Measurements from ENCODE around the gene ZCCHC14.
"Not testable (repeated sequence)": the region's sequence is repeated elsewhere in the genome, so short reads cannot be mapped to it uniquely, and the experiment has no call there.

Gene ZCCHC14

GRCh38 chr16:87484487-87485331 lies 8.1 kb downstream of the ZCCHC14 start:
- peaks cover 16% of the 10 kb centered on the region; the same call in 1 of the 2 replicates for H3K79me2 ChIP-seq (ENCODE audit: insufficient read depth, low read depth)
- H3K36me3 ChIP-seq (ENCODE audit: insufficient read depth): no peaks in the 10 kb centered on the region
- no peak overlapping the region for H3K9ac ChIP-seq
- peaks cover 7% of the 10 kb centered on the region for H3K4me1 ChIP-seq (ENCODE audit: low read depth, poor library complexity, severe bottlenecking)
- no peaks in the 10 kb centered on the region for H4K20me1 ChIP-seq (ENCODE audit: insufficient read depth)
- no peak overlapping the region for H3K27ac ChIP-seq
- H3K27me3 ChIP-seq (ENCODE audit: insufficient read depth, low read depth): no peaks in the 10 kb centered on the region
- no peak overlapping the region for H2AFZ ChIP-seq (ENCODE audit: low read depth)
- no peak overlapping the region for H3K4me3 ChIP-seq (IDR thresholded peaks at IDR 0.05; ENCODE audit: insufficient read depth, low read depth, low read length)
- TF ChIP-seq CTCF (conservative IDR thresholded peaks at IDR 0.05; ENCODE audit: low read depth, low read length): no peak
- H3K4me2 ChIP-seq: no peak overlapping the region

GRCh38 chr16:87483481-87483880 lies 9.3 kb downstream of the ZCCHC14 start:
- H3K27ac ChIP-seq: no peak overlapping the region
- H3K4me3 ChIP-seq (IDR thresholded peaks at IDR 0.05; ENCODE audit: insufficient read depth, low read depth, low read length): no peak overlapping the region
- no peaks in the 10 kb centered on the region for H3K36me3 ChIP-seq (ENCODE audit: insufficient read depth)
- no peak overlapping the region for H2AFZ ChIP-seq (ENCODE audit: low read depth)
- TF ChIP-seq CTCF (conservative IDR thresholded peaks at IDR 0.05; ENCODE audit: low read depth, low read length): no peak
- peaks cover 6% of the 10 kb centered on the region; the same call in 1 of the 2 replicates for H3K79me2 ChIP-seq (ENCODE audit: insufficient read depth, low read depth)
- no peak overlapping the region for H3K9ac ChIP-seq
- H3K4me1 ChIP-seq (ENCODE audit: low read depth, poor library complexity, severe bottlenecking): peaks cover 1% of the 10 kb centered on the region
- no peaks in the 10 kb centered on the region for H4K20me1 ChIP-seq (ENCODE audit: insufficient read depth)
- H3K4me2 ChIP-seq: no peak overlapping the region
- no peaks in the 10 kb centered on the region for H3K27me3 ChIP-seq (ENCODE audit: insufficient read depth, low read depth)

- H3K4me1 ChIP-seq (ENCODE audit: low read depth, poor library complexity, severe bottlenecking); H4K20me1 ChIP-seq (ENCODE audit: insufficient read depth); H3K4me3 ChIP-seq (IDR thresholded peaks at IDR 0.05; ENCODE audit: insufficient read depth, low read depth, low read length); H3K4me2 ChIP-seq; H3K9ac ChIP-seq; H3K36me3 ChIP-seq (ENCODE audit: insufficient read depth); H3K27me3 ChIP-seq (ENCODE audit: insufficient read depth, low read depth); H3K79me2 ChIP-seq (ENCODE audit: insufficient read depth, low read depth); H3K27ac ChIP-seq; H2AFZ ChIP-seq (ENCODE audit: low read depth): not testable (repeated sequence)
Measured at GRCh38 chr16:87482670-87483069, 10.2 kb downstream of the ZCCHC14 start.

- Histone ChIP-seq H2AFZ (ENCODE audit: low read depth) (no peak overlapping the region), H3K27me3 (ENCODE audit: insufficient read depth, low read depth) (no peaks in the 10 kb centered on the region), H3K4me3 (IDR thresholded peaks at IDR 0.05; ENCODE audit: insufficient read depth, low read depth, low read length) (no peak overlapping the region), H3K9ac (no peak overlapping the region), H3K27ac (no peak overlapping the region), H3K79me2 (ENCODE audit: insufficient read depth, low read depth) (peaks cover 9% of the 10 kb centered on the region; the same call in 1 of the 2 replicates), H3K36me3 (ENCODE audit: insufficient read depth) (no peaks in the 10 kb centered on the region), H3K4me1 (ENCODE audit: low read depth, poor library complexity, severe bottlenecking) (no peaks in the 10 kb centered on the region), H4K20me1 (ENCODE audit: insufficient read depth) (no peaks in the 10 kb centered on the region), H3K4me2 (no peak overlapping the region)
- no peak for TF ChIP-seq CTCF (conservative IDR thresholded peaks at IDR 0.05; ENCODE audit: low read depth, low read length)
Measured at GRCh38 chr16:87482266-87482665, 10.6 kb downstream of the ZCCHC14 start.

GRCh38 chr16:87481711-87482110 lies 11.1 kb downstream of the ZCCHC14 start:
- H3K4me1 ChIP-seq (ENCODE audit: low read depth, poor library complexity, severe bottlenecking); H3K27me3 ChIP-seq (ENCODE audit: insufficient read depth, low read depth); H3K36me3 ChIP-seq (ENCODE audit: insufficient read depth); H3K4me2 ChIP-seq; H3K27ac ChIP-seq; H4K20me1 ChIP-seq (ENCODE audit: insufficient read depth); H3K4me3 ChIP-seq (IDR thresholded peaks at IDR 0.05; ENCODE audit: insufficient read depth, low read depth, low read length); H3K9ac ChIP-seq; H2AFZ ChIP-seq (ENCODE audit: low read depth); H3K79me2 ChIP-seq (ENCODE audit: insufficient read depth, low read depth): not testable (repeated sequence)

GRCh38 chr16:87477209-87477981 lies 15.4 kb downstream of the ZCCHC14 start:
- H3K4me2 ChIP-seq; H3K9ac ChIP-seq; H4K20me1 ChIP-seq (ENCODE audit: insufficient read depth); H3K79me2 ChIP-seq (ENCODE audit: insufficient read depth, low read depth); H2AFZ ChIP-seq (ENCODE audit: low read depth); H3K4me3 ChIP-seq (IDR thresholded peaks at IDR 0.05; ENCODE audit: insufficient read depth, low read depth, low read length); H3K36me3 ChIP-seq (ENCODE audit: insufficient read depth); H3K4me1 ChIP-seq (ENCODE audit: low read depth, poor library complexity, severe bottlenecking); H3K27me3 ChIP-seq (ENCODE audit: insufficient read depth, low read depth); H3K27ac ChIP-seq: not testable (repeated sequence)
